Coronary artery (tissue), 2 donors: ENCODE measurements around the gene RALGAPA1.

ENCODE experiments used
- DNase-seq: peaks from one replicate; pipeline ENCODE4 v3.0.0-alpha.2; 2017; ENCODE audit warnings: low spot score
- H3K27ac ChIP-seq, 2 donors: fragments of 200-600 bp; sonication (generic); one replicate each; pipeline ENCODE4 v1.5.1; 2016 to 2019
- H3K4me3 ChIP-seq: fragments of 200-600 bp; sonication (generic); 2 replicates; pipeline ENCODE4 v1.5.1; 2016; ENCODE audit warnings: mild to moderate bottlenecking, moderate library complexity
- CTCF ChIP-seq: fragments of 200-600 bp; sonication (generic); IDR thresholded peaks from one replicate; pipeline ENCODE4 v1.5.1; 2019; ENCODE audit warnings: antibody characterized with exemption

The RALGAPA1 gene

GRCh38 chr14:35519986-35520385 lies 289.1 kb downstream of the RALGAPA1 start:
- TF ChIP-seq CTCF = no peak
- H3K27ac ChIP-seq = no peak overlapping the region
- no peak for DNase-seq
- H3K4me3 ChIP-seq = no peak overlapping the region

GRCh38 chr14:35515916-35516315 lies 293.2 kb downstream of the RALGAPA1 start:
- no peak overlapping the region for H3K27ac ChIP-seq
- no peak for TF ChIP-seq CTCF
- DNase-seq = no peak
- H3K4me3 ChIP-seq = no peak overlapping the region

GRCh38 chr14:35512765-35513164 lies 296.3 kb downstream of the RALGAPA1 start:
- no peak for TF ChIP-seq CTCF
- DNase-seq = no peak
- Histone ChIP-seq H3K4me3 (no peak overlapping the region), H3K27ac (no peak overlapping the region)

GRCh38 chr14:35509846-35510245 lies 299.2 kb downstream of the RALGAPA1 start:
- Histone ChIP-seq H3K4me3 (no peak overlapping the region), H3K27ac (no peak overlapping the region)
- TF ChIP-seq CTCF = no peak
- no peak for DNase-seq

GRCh38 chr14:35506927-35507326 lies 302.2 kb downstream of the RALGAPA1 start:
- no peak overlapping the region for H3K27ac ChIP-seq
- TF ChIP-seq CTCF = no peak
- H3K4me3 ChIP-seq = no peak overlapping the region
- DNase-seq = no peak

GRCh38 chr14:35506461-35506860 lies 302.6 kb downstream of the RALGAPA1 start:
- no peak for DNase-seq
- no peak for TF ChIP-seq CTCF
- Histone ChIP-seq H3K27ac (no peak overlapping the region), H3K4me3 (no peak overlapping the region)

- Histone ChIP-seq H3K27ac (no peak overlapping the region), H3K4me3 (no peak overlapping the region)
- no peak for TF ChIP-seq CTCF
- no peak for DNase-seq
Measured at GRCh38 chr14:35504260-35504659, 304.8 kb downstream of the RALGAPA1 start.
